ENCODE results near the gene VENTX. TPM values are rescaled to one million over a fixed set of nuclear protein-coding genes. Genes with fewer than 3 reads are reported as not detected.

Gene VENTX
- total RNA-seq, 1 donor from 2014 or later, result 0.23 TPM

GRCh38 chr10:133289761-133290160 is 52.1 kb downstream of the VENTX start:
- Mint-ChIP-seq H3K4me3 (ENCODE audit: unreplicated experiment) (no peak overlapping the region), H3K27ac (ENCODE audit: unreplicated experiment) (no peak overlapping the region), H3K9me3 (ENCODE audit: unreplicated experiment) (no peaks in the 10 kb centered on the region), H3K4me1 (ENCODE audit: unreplicated experiment) (no peaks in the 10 kb centered on the region), H3K27me3 (ENCODE audit: unreplicated experiment) (peaks cover 10% of the 10 kb centered on the region), H3K36me3 (ENCODE audit: low read depth, unreplicated experiment) (peaks cover 31% of the 10 kb centered on the region)
- TF ChIP-seq, protein P1, sequence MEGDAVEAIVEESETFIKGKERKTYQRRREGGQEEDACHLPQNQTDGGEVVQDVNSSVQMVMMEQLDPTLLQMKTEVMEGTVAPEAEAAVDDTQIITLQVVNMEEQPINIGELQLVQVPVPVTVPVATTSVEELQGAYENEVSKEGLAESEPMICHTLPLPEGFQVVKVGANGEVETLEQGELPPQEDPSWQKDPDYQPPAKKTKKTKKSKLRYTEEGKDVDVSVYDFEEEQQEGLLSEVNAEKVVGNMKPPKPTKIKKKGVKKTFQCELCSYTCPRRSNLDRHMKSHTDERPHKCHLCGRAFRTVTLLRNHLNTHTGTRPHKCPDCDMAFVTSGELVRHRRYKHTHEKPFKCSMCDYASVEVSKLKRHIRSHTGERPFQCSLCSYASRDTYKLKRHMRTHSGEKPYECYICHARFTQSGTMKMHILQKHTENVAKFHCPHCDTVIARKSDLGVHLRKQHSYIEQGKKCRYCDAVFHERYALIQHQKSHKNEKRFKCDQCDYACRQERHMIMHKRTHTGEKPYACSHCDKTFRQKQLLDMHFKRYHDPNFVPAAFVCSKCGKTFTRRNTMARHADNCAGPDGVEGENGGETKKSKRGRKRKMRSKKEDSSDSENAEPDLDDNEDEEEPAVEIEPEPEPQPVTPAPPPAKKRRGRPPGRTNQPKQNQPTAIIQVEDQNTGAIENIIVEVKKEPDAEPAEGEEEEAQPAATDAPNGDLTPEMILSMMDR (IDR thresholded peaks at IDR 0.05; ENCODE audit: unreplicated experiment), result no peak
- no peak for DNase-seq (ENCODE audit: low spot score)

Small RNA genes within 50 kb of the gene (microRNA-seq; reads per million reads assigned to microRNA genes)
- not detected for gene MIR202 (ENCODE audit: unreplicated experiment)

Other genes with a start within 250 kb of the VENTX start
- not detected for gene ADGRA1, start 149.9 kb upstream of the VENTX start, total RNA-seq (ENCODE audit: unreplicated experiment)
- gene KNDC1, start 77.6 kb upstream of the VENTX start, total RNA-seq (ENCODE audit: unreplicated experiment), result 1.3 TPM
- gene UTF1, start 7.6 kb upstream of the VENTX start, total RNA-seq (ENCODE audit: unreplicated experiment), result 0.38 TPM
- gene ADAM8, start 39.0 kb downstream of the VENTX start, total RNA-seq (ENCODE audit: unreplicated experiment), result 1.5 TPM
- 50.7 TPM for gene TUBGCP2, start 71.0 kb downstream of the VENTX start, total RNA-seq (ENCODE audit: unreplicated experiment)
- 18.6 TPM for gene ZNF511, start 71.1 kb downstream of the VENTX start, total RNA-seq (ENCODE audit: unreplicated experiment)
- not detected for gene CALY, start 99.0 kb downstream of the VENTX start, total RNA-seq (ENCODE audit: unreplicated experiment)
- not detected for gene PRAP1, start 109.5 kb downstream of the VENTX start, total RNA-seq (ENCODE audit: unreplicated experiment)
- gene FUOM, start 120.2 kb downstream of the VENTX start, total RNA-seq (ENCODE audit: unreplicated experiment), result 8.9 TPM
- gene ECHS1, start 135.5 kb downstream of the VENTX start, total RNA-seq (ENCODE audit: unreplicated experiment), result 69.6 TPM
- gene PAOX, start 141.4 kb downstream of the VENTX start, total RNA-seq (ENCODE audit: unreplicated experiment), result 6.6 TPM
- 97.3 TPM for gene MTG1, start 156.3 kb downstream of the VENTX start, total RNA-seq (ENCODE audit: unreplicated experiment)
- gene SPRN, start 186.8 kb downstream of the VENTX start, total RNA-seq (ENCODE audit: unreplicated experiment), result 0.28 TPM
- gene SCART1, start 216.1 kb downstream of the VENTX start, total RNA-seq (ENCODE audit: unreplicated experiment), result 0.36 TPM

All from endothelial cell (in vitro differentiated cells).